IPS-11a (cell line): ENCODE measurements around the gene ANKRD12.
"Not testable (repeated sequence)": the region's sequence is repeated elsewhere in the genome, so short reads cannot be mapped to it uniquely, and the experiment has no call there.

Experiments used
- H3K4me3 ChIP-seq: one replicate; pipeline ENCODE4 v1.5.1; 2013; ENCODE audit warnings: low read depth, low read length, control low read depth

Gene ANKRD12

GRCh38 chr18:9140381-9140780, 3.8 kb downstream of the ANKRD12 start:
- no peak overlapping the region for H3K4me3 ChIP-seq

- no peak overlapping the region for H3K4me3 ChIP-seq
Measured at GRCh38 chr18:9140984-9141383, 4.4 kb downstream of the ANKRD12 start.

- H3K4me3 ChIP-seq, result no peak overlapping the region
Measured at GRCh38 chr18:9146224-9146623, 9.6 kb downstream of the ANKRD12 start.

DNA sequence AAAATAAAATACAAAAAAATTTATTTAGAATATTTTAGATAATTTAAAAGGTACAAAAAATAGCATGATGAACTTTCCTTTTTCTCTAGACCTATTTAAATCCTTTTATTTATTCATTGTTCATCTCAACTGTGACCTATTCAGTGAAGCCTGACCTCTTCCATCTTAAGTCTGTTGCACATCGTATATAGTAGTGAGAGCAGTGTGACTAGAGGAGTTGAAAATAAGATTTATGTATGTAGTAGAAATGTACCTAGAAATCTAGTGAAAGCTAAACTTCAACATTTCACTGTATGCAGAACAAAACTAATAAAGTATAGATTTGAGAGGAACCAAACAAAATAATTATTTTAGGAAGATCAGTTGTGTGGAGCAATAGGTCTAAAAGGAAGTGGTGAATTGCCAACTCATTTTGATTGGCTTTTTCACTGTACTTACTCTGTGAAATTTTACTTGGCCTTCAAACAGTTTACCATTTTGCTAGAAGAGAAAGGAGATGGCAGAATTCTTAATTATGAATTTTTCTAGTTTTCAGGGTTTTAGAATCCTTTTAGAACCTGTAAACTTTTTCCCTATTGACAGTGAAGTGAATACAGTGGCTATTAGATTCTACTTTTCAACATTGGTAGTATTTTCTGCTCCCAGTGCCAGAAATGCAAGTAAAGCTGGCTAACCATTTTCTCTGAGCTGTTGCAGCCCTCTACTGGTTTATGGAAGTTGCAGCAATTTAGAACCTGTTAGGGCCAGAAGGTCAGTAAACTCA, 11.0 kb downstream of the ANKRD12 start:
- H3K4me3 ChIP-seq, result no peak overlapping the region

DNA sequence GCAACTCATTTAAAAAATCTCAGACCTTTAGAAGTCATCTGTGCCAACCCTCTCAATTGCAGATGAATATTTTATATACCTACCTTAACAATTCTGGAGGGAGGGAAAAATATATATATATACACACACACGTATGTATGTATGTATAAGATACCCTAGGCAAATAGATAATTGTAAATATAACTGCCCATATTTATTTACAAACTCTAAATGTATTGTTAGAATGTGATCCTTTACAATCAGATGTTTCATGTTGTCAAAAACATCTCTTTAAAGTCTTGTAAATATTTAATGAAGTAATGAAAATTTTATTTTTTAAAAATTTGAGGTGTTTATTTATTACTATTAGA, 11.6 kb downstream of the ANKRD12 start:
- H3K4me3 ChIP-seq, result no peak overlapping the region

GRCh38 chr18:9150121-9150520, 13.5 kb downstream of the ANKRD12 start:
- H3K4me3 ChIP-seq, result no peak overlapping the region

GRCh38 chr18:9153256-9153655, 16.7 kb downstream of the ANKRD12 start:
- H3K4me3 ChIP-seq, result no peak overlapping the region

GRCh38 chr18:9156604-9157249, 20.1 kb downstream of the ANKRD12 start:
- H3K4me3 ChIP-seq, result no peak overlapping the region

DNA sequence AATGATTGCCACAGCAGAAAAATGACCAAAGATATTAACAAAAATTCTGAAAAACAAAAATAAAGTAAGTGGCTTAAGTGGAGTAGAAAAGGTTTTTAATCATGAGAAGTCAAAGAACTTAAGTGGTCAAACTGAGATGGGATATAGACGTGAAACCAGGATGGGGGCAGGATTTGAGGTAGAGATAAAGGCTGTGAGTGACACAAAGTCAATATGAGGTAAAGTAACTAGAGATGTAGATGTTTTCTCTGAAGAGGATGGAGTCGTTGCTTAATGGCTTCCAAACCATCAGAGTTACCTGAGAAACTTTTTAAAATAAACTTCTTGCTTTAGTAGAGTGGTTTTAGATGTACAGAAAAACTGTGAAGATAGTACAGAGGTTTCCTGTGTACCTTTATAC, 21.2 kb downstream of the ANKRD12 start:
- H3K4me3 ChIP-seq, result no peak overlapping the region

- no peak overlapping the region for H3K4me3 ChIP-seq
Measured at GRCh38 chr18:9160014-9160413, 23.4 kb downstream of the ANKRD12 start.

- H3K4me3 ChIP-seq, result not testable (repeated sequence)
Measured at GRCh38 chr18:9162663-9163062, 26.1 kb downstream of the ANKRD12 start.

GRCh38 chr18:9164149-9164548, 27.6 kb downstream of the ANKRD12 start:
- not testable (repeated sequence) for H3K4me3 ChIP-seq

- not testable (repeated sequence) for H3K4me3 ChIP-seq
Measured at GRCh38 chr18:9165883-9166282, 29.3 kb downstream of the ANKRD12 start.

DNA sequence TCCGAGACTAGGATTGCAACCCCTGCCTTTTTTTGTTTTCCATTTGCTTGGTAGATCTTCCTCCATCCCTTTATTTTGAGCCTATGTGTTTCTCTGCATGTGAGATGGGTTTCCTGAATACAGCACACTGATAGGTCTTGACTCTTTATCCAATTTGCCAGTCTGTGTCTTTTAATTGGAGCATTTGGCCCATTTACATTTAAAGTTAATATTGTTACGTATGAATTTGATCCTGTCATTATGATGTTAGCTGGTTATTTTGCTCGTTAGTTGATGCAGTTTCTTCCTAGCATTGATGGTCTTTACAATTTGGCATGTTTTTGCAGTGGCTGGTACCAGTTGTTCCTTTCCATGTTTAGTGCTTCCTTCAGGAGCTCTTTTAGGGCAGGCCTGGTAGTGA, 32.9 kb downstream of the ANKRD12 start:
- H3K4me3 ChIP-seq, result not testable (repeated sequence)

DNA sequence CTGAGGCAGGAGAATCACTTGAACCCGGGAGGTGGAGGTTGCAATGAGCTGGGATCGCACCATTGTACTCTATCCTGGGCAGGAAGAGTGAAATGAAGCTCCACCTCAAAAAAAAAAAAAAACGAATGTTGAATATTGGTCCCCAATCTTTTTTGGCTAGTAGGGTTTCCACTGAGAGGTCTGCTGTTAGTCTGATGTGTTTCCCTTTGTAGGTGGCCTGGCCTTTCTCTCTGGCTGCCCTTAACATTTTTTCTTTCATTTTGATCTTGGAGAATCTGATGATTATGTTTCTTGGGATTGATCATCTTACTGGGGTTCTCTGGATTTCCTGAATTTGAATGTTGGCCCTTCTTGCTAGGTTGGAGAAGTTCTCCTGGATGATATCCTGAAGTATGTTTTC, 35.3 kb downstream of the ANKRD12 start:
- H3K4me3 ChIP-seq, result not testable (repeated sequence)

GRCh38 chr18:9172506-9173127, 36.0 kb downstream of the ANKRD12 start:
- no peak overlapping the region for H3K4me3 ChIP-seq

- H3K4me3 ChIP-seq, result no peak overlapping the region
Measured at GRCh38 chr18:9173770-9174233, 37.2 kb downstream of the ANKRD12 start.

DNA sequence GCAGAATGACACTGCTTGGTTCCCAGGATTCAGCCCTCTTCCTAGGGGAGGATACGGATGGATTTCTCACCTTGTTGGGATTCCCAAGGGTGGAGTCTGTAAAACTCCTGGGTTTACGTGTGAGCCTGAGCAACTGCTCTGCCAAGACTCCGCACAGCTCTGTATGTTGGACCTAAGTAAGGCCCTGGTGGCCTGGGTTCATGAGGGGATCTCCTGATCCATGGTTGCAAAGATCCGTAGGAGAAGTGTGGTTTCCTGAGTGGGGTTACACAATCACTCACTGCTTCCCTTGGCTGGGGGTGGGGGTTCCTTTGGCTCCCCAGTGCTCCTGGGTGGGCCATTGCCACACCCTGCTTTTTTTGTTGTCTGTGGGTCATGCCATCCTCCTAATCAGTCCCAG, 37.7 kb downstream of the ANKRD12 start:
- H3K4me3 ChIP-seq, result no peak overlapping the region

- no peak overlapping the region for H3K4me3 ChIP-seq
Measured at GRCh38 chr18:9175115-9175514, 38.5 kb downstream of the ANKRD12 start.

- no peak overlapping the region for H3K4me3 ChIP-seq
Measured at GRCh38 chr18:9177031-9177430, 40.5 kb downstream of the ANKRD12 start.

DNA sequence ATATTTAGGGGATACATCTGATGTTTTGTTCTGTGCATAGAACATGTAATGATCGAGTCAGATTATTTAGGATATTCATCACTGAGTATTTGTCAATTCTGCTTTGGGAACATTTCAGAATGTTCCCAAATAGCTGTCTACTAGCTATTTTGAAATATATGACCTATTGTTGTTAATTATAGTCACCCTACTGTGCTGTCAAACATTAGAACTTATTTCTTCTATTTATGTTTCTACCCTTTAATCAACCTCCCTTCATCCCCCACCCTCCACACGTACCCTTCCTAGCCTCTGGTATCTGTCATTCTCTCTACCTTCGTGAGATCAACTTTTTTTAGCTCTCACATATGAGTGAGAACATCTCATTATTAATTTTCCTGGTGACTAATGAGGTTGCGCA, 40.9 kb downstream of the ANKRD12 start:
- H3K4me3 ChIP-seq, result no peak overlapping the region

DNA sequence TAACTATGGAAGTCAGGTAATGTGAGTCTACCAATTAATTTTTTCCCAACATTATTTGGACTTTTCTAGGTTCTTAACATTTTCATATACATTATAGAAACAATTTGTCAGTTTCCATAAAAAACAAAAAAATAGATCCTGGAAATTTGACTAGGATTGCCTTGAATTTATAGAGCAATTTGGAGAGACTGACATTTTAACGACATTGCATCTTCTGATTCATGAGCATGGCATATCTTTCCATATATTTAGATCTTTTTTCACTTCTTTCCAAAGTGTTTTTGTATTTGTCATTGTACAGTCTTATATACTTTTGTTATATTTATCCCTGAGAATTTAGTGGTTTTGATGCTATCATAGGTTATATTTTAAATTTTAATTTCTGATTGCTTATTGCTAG, 42.0 kb downstream of the ANKRD12 start:
- H3K4me3 ChIP-seq, result no peak overlapping the region
